ENCODE results near the gene OSBPL8. TPM values are rescaled to one million over a fixed set of nuclear protein-coding genes. Genes with fewer than 3 reads are reported as not detected.

OSBPL8 gene
- 147 and 153 TPM in 2 replicates for total RNA-seq (2013; cell fraction: nucleolus; rRNA removed)
- total RNA-seq (2014; rRNA removed) (21.9 and 28.6 TPM in 2 replicates), total RNA-seq (2014; rRNA removed; fragmentation: Illumina TruSeq; extraction: Trizol) (50.6 and 52.9 TPM in 2 replicates), total RNA-seq (2021) (55.0 and 58.0 TPM in 2 replicates), polyA plus RNA-seq (2011; rRNA removed) (34.0 and 58.2 TPM in 2 replicates), polyA plus RNA-seq (2014; fragmentation: Illumina TruSeq; extraction: Trizol) (30.0 and 33.3 TPM in 2 replicates), polyA plus RNA-seq (2014; fragmentation: Nextera tagmentation; extraction: Ambion mirVana) (10 to 100 TPM; 10.4 to 13.7 TPM), polyA plus RNA-seq (2014; rRNA removed) (18.3 and 20.3 TPM in 2 replicates), polyA plus RNA-seq (2016; fragmentation: Nextera tagmentation; extraction: Ambion mirVana) (10 to 100 TPM; 37.8 to 39.9 TPM), polyA minus RNA-seq (2011; rRNA and poly(A)+ RNA removed) (71.8 and 137 TPM in 2 replicates), Bru-seq, nascent RNA (percentile 78 among the genes with signal in this experiment), BruChase-seq, experiment 1, labeled RNA remaining after a 6-hour chase (percentile 78 among the genes with signal in this experiment), BruChase-seq, experiment 2, labeled RNA remaining after a 2-hour chase (percentile 74 among the genes with signal in this experiment)
- 5.6 TPM for polyA plus RNA-seq (2011; ENCODE audit: low read depth)
- polyA plus RNA-seq (2011; cell fraction: cytosol; rRNA removed) = 15.3 and 15.4 TPM in 2 replicates
- 22.1 and 22.6 TPM in 2 replicates for polyA plus RNA-seq (2011; cell fraction: nucleus; rRNA removed)
- 8.2 and 11.7 TPM in 2 replicates for polyA plus RNA-seq (2012)
- polyA minus RNA-seq (2011; cell fraction: cytosol; rRNA and poly(A)+ RNA removed) = 20.4 and 33.1 TPM in 2 replicates
- 59.0 and 108 TPM in 2 replicates for polyA minus RNA-seq (2011; cell fraction: nucleus; rRNA and poly(A)+ RNA removed)
- long read RNA-seq, experiment 1, full-length matches to known transcripts = 1 of 13 reads
- long read RNA-seq, experiment 1, partial matches to known transcripts = 8 of 13 reads
- long read RNA-seq, experiment 1, other reads (novel, unspliced or antisense) = 4 of 13 reads
- long read RNA-seq, experiment 2, full-length matches to known transcripts = 8 of 96 reads
- long read RNA-seq, experiment 2, partial matches to known transcripts = 70 of 96 reads
- long read RNA-seq, experiment 2, other reads (novel, unspliced or antisense) = 18 of 96 reads

DNA sequence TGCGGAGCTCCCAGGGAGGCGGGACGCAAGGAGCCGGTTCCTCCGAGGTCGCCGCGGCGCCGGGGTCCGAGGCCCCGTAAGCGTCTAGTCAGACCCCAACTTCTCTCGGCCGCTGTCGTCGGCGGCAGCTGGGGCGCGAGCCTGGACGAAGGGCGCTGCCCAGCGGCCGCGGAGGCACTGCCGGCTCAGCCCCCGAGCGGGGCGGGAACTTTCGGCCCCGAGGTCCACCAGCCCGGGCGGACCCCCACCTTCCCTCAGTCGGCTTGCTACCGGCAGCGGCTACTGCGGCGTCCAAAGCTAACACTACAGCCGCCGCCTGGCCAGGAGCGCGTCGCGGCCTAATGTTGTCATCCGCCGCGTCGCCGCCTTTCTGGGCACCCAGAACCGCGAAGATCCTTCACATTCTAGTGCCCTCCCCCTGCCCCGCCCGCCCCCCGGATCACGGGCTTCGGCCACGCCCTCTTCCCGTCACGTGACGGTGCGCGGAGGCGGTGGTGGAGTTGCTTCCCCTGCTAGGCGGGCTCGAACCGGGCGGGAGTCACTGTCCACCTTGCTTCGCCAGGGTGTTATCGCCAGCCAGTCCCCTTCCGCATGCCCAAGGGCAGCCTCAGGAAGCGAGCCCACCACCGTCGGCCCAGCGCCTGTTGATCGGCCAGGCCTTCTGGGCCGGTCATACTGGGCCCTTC is at the start of gene OSBPL8:
TSS of gene OSBPL8 (minus strand) at position 372 of the 686 bp plus-strand sequence. CDS start 72,220 bp downstream, outside the sequence.
- in situ Hi-C loops (cut with MboI) = loop anchor here (5.0 kb wide), 1 partner anchor 487 kb away; no protein-coding TSS in a partner anchor
- WGBS (ENCODE audit: insufficient coverage, insufficient replicate concordance, low lambda C conversion rate, missing lambda C conversion rate) = 1% methylated on average over 59 of the region's 76 CpGs
- TF ChIP-seq ZNF384 (IDR thresholded peaks at IDR 0.05; ENCODE audit: borderline replicate concordance, low read depth, low read length) = no peak
- TF ChIP-seq, protein P1, sequence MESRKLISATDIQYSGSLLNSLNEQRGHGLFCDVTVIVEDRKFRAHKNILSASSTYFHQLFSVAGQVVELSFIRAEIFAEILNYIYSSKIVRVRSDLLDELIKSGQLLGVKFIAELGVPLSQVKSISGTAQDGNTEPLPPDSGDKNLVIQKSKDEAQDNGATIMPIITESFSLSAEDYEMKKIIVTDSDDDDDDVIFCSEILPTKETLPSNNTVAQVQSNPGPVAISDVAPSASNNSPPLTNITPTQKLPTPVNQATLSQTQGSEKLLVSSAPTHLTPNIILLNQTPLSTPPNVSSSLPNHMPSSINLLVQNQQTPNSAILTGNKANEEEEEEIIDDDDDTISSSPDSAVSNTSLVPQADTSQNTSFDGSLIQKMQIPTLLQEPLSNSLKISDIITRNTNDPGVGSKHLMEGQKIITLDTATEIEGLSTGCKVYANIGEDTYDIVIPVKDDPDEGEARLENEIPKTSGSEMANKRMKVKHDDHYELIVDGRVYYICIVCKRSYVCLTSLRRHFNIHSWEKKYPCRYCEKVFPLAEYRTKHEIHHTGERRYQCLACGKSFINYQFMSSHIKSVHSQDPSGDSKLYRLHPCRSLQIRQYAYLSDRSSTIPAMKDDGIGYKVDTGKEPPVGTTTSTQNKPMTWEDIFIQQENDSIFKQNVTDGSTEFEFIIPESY (IDR thresholded peaks at IDR 0.05) = no peak
- TF ChIP-seq ZNF24 (IDR thresholded peaks at IDR 0.05) = 0 out of 2 replicates have a peak, but pooled peaks have one; percentile 12
- peak; percentile 16 for TF ChIP-seq MEF2B (IDR thresholded peaks at IDR 0.05; ENCODE audit: partially characterized antibody, poor library complexity, severe bottlenecking)
- TF ChIP-seq CREB1 (IDR thresholded peaks at IDR 0.05; ENCODE audit: low read depth) = peak; percentile 99
- TF ChIP-seq TAF1 (IDR thresholded peaks at IDR 0.05; ENCODE audit: borderline replicate concordance, low read depth, low read length) = peak; percentile 77
- TF ChIP-seq HSF1 (IDR thresholded peaks at IDR 0.05; ENCODE audit: low read depth, low read length) = no peak
- peak; percentile 46; the same call in 1 of the 2 replicates for TF ChIP-seq YY1 (IDR thresholded peaks at IDR 0.05; ENCODE audit: low read depth, low read length)
- TF ChIP-seq, protein P2, sequence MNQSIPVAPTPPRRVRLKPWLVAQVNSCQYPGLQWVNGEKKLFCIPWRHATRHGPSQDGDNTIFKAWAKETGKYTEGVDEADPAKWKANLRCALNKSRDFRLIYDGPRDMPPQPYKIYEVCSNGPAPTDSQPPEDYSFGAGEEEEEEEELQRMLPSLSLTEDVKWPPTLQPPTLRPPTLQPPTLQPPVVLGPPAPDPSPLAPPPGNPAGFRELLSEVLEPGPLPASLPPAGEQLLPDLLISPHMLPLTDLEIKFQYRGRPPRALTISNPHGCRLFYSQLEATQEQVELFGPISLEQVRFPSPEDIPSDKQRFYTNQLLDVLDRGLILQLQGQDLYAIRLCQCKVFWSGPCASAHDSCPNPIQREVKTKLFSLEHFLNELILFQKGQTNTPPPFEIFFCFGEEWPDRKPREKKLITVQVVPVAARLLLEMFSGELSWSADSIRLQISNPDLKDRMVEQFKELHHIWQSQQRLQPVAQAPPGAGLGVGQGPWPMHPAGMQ (IDR thresholded peaks at IDR 0.05; ENCODE audit: borderline replicate concordance) = no peak

More for the DNA sequence above, at the start of gene OSBPL8:
- ChIA-PET CTCF (interaction anchor here (1.3 to 2.4 kb wide), 3 partner anchors 13 to 212 kb away, joined by 3 to 5 read pairs (median 3); no protein-coding TSS in a partner anchor), SMC1A (ENCODE audit: uncharacterized antibody, unreplicated experiment) (interaction anchor here (0.7 to 2.0 kb wide), 6 partner anchors 14 to 516 kb away, joined by 3 to 5 read pairs (median 3); no protein-coding TSS in a partner anchor), RAD21 (ENCODE audit: unreplicated experiment) (interaction anchor here (1.0 to 1.4 kb wide), 7 partner anchors 27 to 527 kb away, joined by 3 to 6 read pairs (median 4); partner anchors contain the start of gene BBS10), POLR2A (interaction anchor here (1.1 to 2.1 kb wide), 2 partner anchors 10 to 477 kb away, joined by 3 to 6 read pairs; no protein-coding TSS in a partner anchor)
- DNase-seq (ENCODE audit: low read depth, low spot score) (peak; percentile 71), ATAC-seq (peak; percentile 85), FAIRE-seq (no peak)
- Histone ChIP-seq H3K27ac (ENCODE audit: control insufficient read depth, insufficient read depth) (peak within 1 kb of the TSS; percentile 96), H3K9me3 (replicated peaks; ENCODE audit: control insufficient read depth, insufficient read depth, low read length) (no peaks in the 10 kb centered on the region), H3K79me2 (ENCODE audit: control insufficient read depth, insufficient read depth, low read length) (peaks cover 24% of the 10 kb centered on the region), H3K4me3 (peak within 1 kb of the TSS; percentile 98), H3K4me2 (ENCODE audit: control insufficient read depth, insufficient read depth) (peak within 1 kb of the TSS; percentile 83), H3K9ac (ENCODE audit: control insufficient read depth, insufficient read depth, low read length) (peak within 1 kb of the TSS; percentile 95), H2AFZ (ENCODE audit: control insufficient read depth, low read depth, low read length) (peak within 1 kb of the TSS; percentile 97), H3K27me3 (replicated peaks in 1 of 2; ENCODE audit: control insufficient read depth in 2 of 2, insufficient read depth in 2 of 2, low read length in 1 of 2) (no peaks in the 10 kb centered on the region), H3K4me1 (ENCODE audit: control insufficient read depth, insufficient read depth, low read length) (peaks cover 3% of the 10 kb centered on the region; the same call in 1 of the 2 replicates), H4K20me1 (ENCODE audit: control insufficient read depth, insufficient read depth) (no peaks in the 10 kb centered on the region), H3K36me3 (ENCODE audit: control insufficient read depth in 2 of 2, insufficient read depth in 2 of 2, low read length in 1 of 2) (no peaks in the 10 kb centered on the region)
- no TSS peak for BruUV-seq (replicated peaks)
- intact Hi-C loops (cut with micrococcal nuclease; ENCODE audit: unreplicated experiment) = loop anchor here (5.0 to 10.0 kb wide), 6 partner anchors 87 to 1047 kb away; partner anchors contain the start of genes BBS10, KRR1, NAP1L1 and ZDHHC17

Data from GM12878 (cell line).